H9 (cell line): ENCODE data around the gene SCD5. TPM values are rescaled to one million over a fixed set of nuclear protein-coding genes. Genes with fewer than 3 reads are reported as not detected.

Experiments used
- DNase-seq: peaks from one replicate; pipeline ENCODE4 v3.0.0-alpha.2; 2017
- H2AFZ ChIP-seq: one replicate; pipeline ENCODE4 v1.6.1; 2013; ENCODE audit warnings: mild to moderate bottlenecking, low read length, control low read depth, moderate library complexity
- H2AK5ac ChIP-seq: 2 replicates; pipeline ENCODE4 v1.6.1; 2013; ENCODE audit warnings: low read length, control low read depth, mixed read lengths; ENCODE audit not compliant: insufficient read length
- H2BK120ac ChIP-seq: one replicate; pipeline ENCODE4 v1.6.1; 2013; ENCODE audit warnings: low read depth, mild to moderate bottlenecking, low read length, control low read depth, inconsistent platforms; ENCODE audit not compliant: poor library complexity, severe bottlenecking
- H2BK12ac ChIP-seq: 2 replicates; pipeline ENCODE4 v1.6.1; 2013; ENCODE audit warnings: low read length, control low read depth, mixed read lengths, low read depth; ENCODE audit not compliant: insufficient read length
- H2BK15ac ChIP-seq: 2 replicates; pipeline ENCODE4 v1.6.1; 2013; ENCODE audit warnings: low read depth, low read length, control low read depth
- H2BK20ac ChIP-seq: one replicate; pipeline ENCODE4 v1.6.1; 2013; ENCODE audit warnings: low read depth, mild to moderate bottlenecking, low read length, control low read depth, inconsistent platforms; ENCODE audit not compliant: poor library complexity, severe bottlenecking
- H2BK5ac ChIP-seq: 2 replicates; pipeline ENCODE4 v1.6.1; 2013; ENCODE audit warnings: low read length, control low read depth, mixed read lengths; ENCODE audit not compliant: insufficient read length
- H3K14ac ChIP-seq: 2 replicates; pipeline ENCODE4 v1.6.1; 2013; ENCODE audit warnings: low read length, control low read depth; ENCODE audit not compliant: insufficient read depth
- H3K18ac ChIP-seq: 2 replicates; pipeline ENCODE4 v1.6.1; 2013; ENCODE audit warnings: low read depth, mild to moderate bottlenecking, mixed read lengths, low read length, control low read depth; ENCODE audit not compliant: insufficient read length
- H3K23ac ChIP-seq: 2 replicates; pipeline ENCODE4 v1.6.1; 2013; ENCODE audit warnings: low read length, control low read depth, mixed read lengths, low read depth; ENCODE audit not compliant: insufficient read length
- H3K23me2 ChIP-seq: 2 replicates; pipeline ENCODE4 v1.6.1; 2013; ENCODE audit warnings: low read depth, mild to moderate bottlenecking, mixed read lengths, low read length, control low read depth; ENCODE audit not compliant: insufficient read length, poor library complexity, severe bottlenecking
- H3K27ac ChIP-seq: 2 replicates; pipeline ENCODE4 v1.5.1; 2013; ENCODE audit warnings: low read length, control low read depth, mixed read lengths, low read depth; ENCODE audit not compliant: insufficient read length
- H3K27me3 ChIP-seq: 2 replicates; pipeline ENCODE4 v1.6.1; 2013; ENCODE audit warnings: low read length, control low read depth, inconsistent platforms; ENCODE audit not compliant: insufficient read depth
- H3K4ac ChIP-seq: 2 replicates; pipeline ENCODE4 v1.6.1; 2013; ENCODE audit warnings: low read depth, mild to moderate bottlenecking, control low read depth, inconsistent platforms, low read length, moderate library complexity
- H3K4me1 ChIP-seq: 2 replicates; pipeline ENCODE4 v1.6.1; 2013; ENCODE audit warnings: low read length, control low read depth, inconsistent platforms; ENCODE audit not compliant: insufficient read depth
- H3K4me2 ChIP-seq: 2 replicates; pipeline ENCODE4 v1.6.1; 2013; ENCODE audit warnings: low read length, control low read depth, mixed read lengths; ENCODE audit not compliant: insufficient read length, insufficient read depth
- H3K56ac ChIP-seq: 2 replicates; pipeline ENCODE4 v1.6.1; 2013; ENCODE audit warnings: low read depth, mild to moderate bottlenecking, mixed read lengths, low read length, control low read depth; ENCODE audit not compliant: insufficient read length
- H3K79me1 ChIP-seq: 2 replicates; pipeline ENCODE4 v1.6.1; 2013; ENCODE audit warnings: low read depth, mild to moderate bottlenecking, moderate library complexity, low read length, control low read depth, inconsistent platforms; ENCODE audit not compliant: insufficient read depth, poor library complexity, severe bottlenecking
- H3K79me2 ChIP-seq: 2 replicates; pipeline ENCODE4 v1.6.1; 2013; ENCODE audit warnings: low read length, control low read depth, inconsistent platforms; ENCODE audit not compliant: insufficient read depth
- H3K9ac ChIP-seq: 2 replicates; pipeline ENCODE4 v1.6.1; 2013; ENCODE audit warnings: low read length, control low read depth, mixed read lengths; ENCODE audit not compliant: insufficient read length; ENCODE audit errors: extremely low read depth
- H3K9me3 ChIP-seq: one replicate; pipeline ENCODE4 v1.6.1; 2013; ENCODE audit warnings: low read depth, low read length, inconsistent platforms; ENCODE audit not compliant: control insufficient read depth
- H3T11ph ChIP-seq: one replicate; pipeline ENCODE4 v1.6.1; 2013; ENCODE audit warnings: mild to moderate bottlenecking, low read length, control low read depth, inconsistent platforms
- H4K20me1 ChIP-seq: one replicate; pipeline ENCODE4 v1.6.1; 2013; ENCODE audit not compliant: control insufficient read depth, insufficient read length, insufficient read depth
- H4K5ac ChIP-seq: 2 replicates; pipeline ENCODE4 v1.6.1; 2013; ENCODE audit warnings: low read depth, mild to moderate bottlenecking, mixed read lengths, low read length, control low read depth; ENCODE audit not compliant: insufficient read length
- H4K8ac ChIP-seq: replicated peaks from 2 replicates; pipeline ENCODE4 v1.6.1; 2013; ENCODE audit warnings: low read length, control low read depth, mixed read lengths, low read depth; ENCODE audit not compliant: insufficient read length
- H4K91ac ChIP-seq: 2 replicates; pipeline ENCODE4 v1.6.1; 2013; ENCODE audit warnings: low read depth, mild to moderate bottlenecking, moderate library complexity, mixed read lengths, low read length, control low read depth; ENCODE audit not compliant: insufficient read length
- H3K27ac Mint-ChIP-seq, 3 experiments: 2 replicates in 2 of 3; 3 replicates in 1 of 3; pipeline ENCODE4 v1.8.0; 2020 to 2021; ENCODE audit warnings: mixed read lengths in 3 of 3, mild to moderate bottlenecking in 1 of 3, moderate library complexity in 1 of 3
- H3K27me3 Mint-ChIP-seq: 2 replicates; pipeline ENCODE4 v1.8.0; 2021; ENCODE audit warnings: low read depth, mild to moderate bottlenecking, moderate library complexity, mixed read lengths
- H3K36me3 Mint-ChIP-seq, 3 experiments: 2 replicates in 2 of 3; 3 replicates in 1 of 3; pipeline ENCODE4 v1.8.0; 2020 to 2021; ENCODE audit warnings: low read depth in 3 of 3, mixed read lengths in 3 of 3; ENCODE audit not compliant: insufficient read depth in 1 of 3
- H3K4me1 Mint-ChIP-seq, 2 experiments: 2 replicates each; pipeline ENCODE4 v1.8.0; 2020; ENCODE audit warnings: mixed read lengths in 2 of 2
- H3K4me3 Mint-ChIP-seq, 2 experiments: 2 replicates in 1 of 2; 3 replicates in 1 of 2; pipeline ENCODE4 v1.8.0; 2020 to 2021; ENCODE audit warnings: mild to moderate bottlenecking in 2 of 2, mixed read lengths in 2 of 2, moderate library complexity in 1 of 2
- H3K9me3 Mint-ChIP-seq, 2 experiments: 2 replicates in 1 of 2; 3 replicates in 1 of 2; pipeline ENCODE4 v1.8.0; 2020; ENCODE audit warnings: mild to moderate bottlenecking in 2 of 2, mixed read lengths in 2 of 2, moderate library complexity in 1 of 2
- CTCF ChIP-seq: fragments of 200-600 bp; sonication (generic); conservative IDR thresholded peaks from 3 replicates; pipeline ENCODE4 v1.8.0; 2021; ENCODE audit warnings: antibody characterized with exemption, mild to moderate bottlenecking
- WGBS: extraction: QIAGEN DNeasy Blood & Tissue Kit; methylation state at CpG from one replicate; pipeline ENCODE4 v1.1.7; 2013; ENCODE audit warnings: missing lambda C conversion rate, low lambda C conversion rate, mixed read lengths; ENCODE audit not compliant: insufficient read length; ENCODE audit errors: extremely low coverage; 5-methylcytosine and 5-hydroxymethylcytosine counted together
- total RNA-seq: library from RNA; stranded (reverse); gene quantifications from 2 replicates; pipeline ENCODE4 v1.2.1, GENCODE V29; 2021

The SCD5 gene
- total RNA-seq, 1 experiment from 2014 or later: 0.68 TPM

- Histone ChIP-seq H2BK20ac (no peak overlapping the region), H3K27ac (no peak overlapping the region), H3K9ac (no peak overlapping the region), H3K4me1 (no peaks in the 10 kb centered on the region), H3K18ac (no peak overlapping the region), H4K8ac (no peak overlapping the region), H3K79me2 (no peaks in the 10 kb centered on the region), H3K23ac (no peak overlapping the region), H4K91ac (no peak overlapping the region), H3K9me3 (no peaks in the 10 kb centered on the region), H2BK15ac (no peak overlapping the region), H3K79me1 (no peaks in the 10 kb centered on the region), H3K27me3 (peaks cover 76% of the 10 kb centered on the region), H3K4me2 (no peak overlapping the region), H2BK120ac (no peak overlapping the region), H3T11ph (no peak overlapping the region), H3K56ac (no peak overlapping the region), H3K4ac (no peak overlapping the region), H2BK5ac (no peak overlapping the region), H4K20me1 (no peaks in the 10 kb centered on the region), H3K14ac (no peak overlapping the region), H4K5ac (no peak overlapping the region), H2AK5ac (no peak overlapping the region), H2BK12ac (no peak overlapping the region), H2AFZ (no peak overlapping the region), H3K23me2 (no peaks in the 10 kb centered on the region)
- peak; percentile 17 for DNase-seq
- H3K36me3 Mint-ChIP-seq: no peaks in the 10 kb centered on the region
- no peak overlapping the region; a peak in 1 of 5 replicates for H3K4me3 Mint-ChIP-seq
- no CpG with 5 or more reads among the region's 5 CpGs for WGBS
- peaks cover 36 to 41% of the 10 kb centered on the region in 2 experiments for H3K4me1 Mint-ChIP-seq
- peak overlapping the region in 1 of 3 experiments; percentile 76; a peak in 1 of 7 replicates for H3K27ac Mint-ChIP-seq
- no peak for TF ChIP-seq CTCF
- peaks cover 100% of the 10 kb centered on the region for H3K27me3 Mint-ChIP-seq
- H3K9me3 Mint-ChIP-seq: peaks cover 0 to 22% of the 10 kb centered on the region in 2 experiments; a peak in 2 of 5 replicates
Measured at GRCh38 chr4:82785611-82786400, 12.8 kb downstream of the SCD5 start.
